HepG2 (cell line): Measurements from ENCODE around the gene TBC1D4. TPM values are rescaled to one million over a fixed set of nuclear protein-coding genes. Genes with fewer than 3 reads are reported as not detected.

Experiments
- ATF7 ChIP-seq, 2 experiments: fragments of 450-650 bp in 1 of 2; sonication (generic) in 1 of 2; formaldehyde crosslinking in 1 of 2; IDR thresholded peaks; 2 replicates each; pipeline versions ENCODE4 v1.4.0 to v1.6.1; 2016 to 2020; ENCODE audit warnings: antibody characterized with exemption in 1 of 2, mild to moderate bottlenecking in 1 of 2, missing genetic modification reagents in 1 of 2
- FOXP1 ChIP-seq, 2 experiments: fragments of 450-650 bp in 1 of 2; IDR thresholded peaks; 2 replicates each; pipeline ENCODE4 v1.6.1; 2017 to 2018; ENCODE audit warnings: antibody characterized with exemption in 1 of 2
- HES4 ChIP-seq: sonication (generic); formaldehyde crosslinking; IDR thresholded peaks from 2 replicates; pipeline ENCODE4 v1.9.0; 2021; ENCODE audit warnings: mild to moderate bottlenecking, missing genetic modification reagents, borderline replicate concordance
- KAT8 ChIP-seq: IDR thresholded peaks from 2 replicates; pipeline ENCODE4 v1.6.1; 2016; ENCODE audit warnings: missing genetic modification reagents, missing compliant biosample characterization
- KDM1A ChIP-seq: IDR thresholded peaks from 2 replicates; pipeline ENCODE4 v1.6.1; 2016; ENCODE audit warnings: missing compliant biosample characterization
- MED1 ChIP-seq: sonication (generic); formaldehyde crosslinking; IDR thresholded peaks from 2 replicates; pipeline ENCODE4 v1.4.0; 2020; ENCODE audit warnings: missing genetic modification reagents
- NCOA2 ChIP-seq: sonication (generic); formaldehyde crosslinking; IDR thresholded peaks from 2 replicates; pipeline ENCODE4 v1.8.0; 2022; ENCODE audit warnings: inconsistent platforms
- SAP130 ChIP-seq: IDR thresholded peaks from 2 replicates; pipeline ENCODE4 v1.6.1; 2016; ENCODE audit warnings: low read depth
- SNAI1 ChIP-seq: sonication (generic); formaldehyde crosslinking; IDR thresholded peaks from 2 replicates; pipeline ENCODE4 v1.5.0; 2020; ENCODE audit warnings: mild to moderate bottlenecking, missing genetic modification reagents, borderline replicate concordance
- SOX13 ChIP-seq, 3 experiments: fragments of 450-650 bp in 1 of 3; sonication (generic) in 1 of 3; formaldehyde crosslinking in 1 of 3; IDR thresholded peaks in 2 of 3; conservative IDR thresholded peaks in 1 of 3; 2 replicates each; pipeline versions ENCODE4 v1.5.0 to v1.6.1; 2016 to 2020; ENCODE audit warnings: antibody characterized with exemption in 1 of 3, mild to moderate bottlenecking in 1 of 3, missing compliant biosample characterization in 1 of 3, missing genetic modification reagents in 1 of 3, moderate library complexity in 1 of 3
- SP5 ChIP-seq: IDR thresholded peaks from 2 replicates; pipeline ENCODE4 v1.6.1; 2016; ENCODE audit warnings: low read depth, borderline replicate concordance
- SRSF1 ChIP-seq: fragments of 200-400 bp; formaldehyde crosslinking; optimal IDR thresholded peaks from 2 replicates; pipeline ENCODE3; 2017; ENCODE audit warnings: mild to moderate bottlenecking, low read depth, low read length, moderate library complexity
- SRSF4 ChIP-seq: fragments of 200-400 bp; formaldehyde crosslinking; IDR thresholded peaks from one replicate; pipeline ENCODE4 v1.6.1; 2018; ENCODE audit warnings: mild to moderate bottlenecking, low read depth, low read length, moderate library complexity; ENCODE audit not compliant: poor library complexity, severe bottlenecking
- SYNCRIP ChIP-seq: fragments of 200-400 bp; formaldehyde crosslinking; IDR thresholded peaks from 2 replicates; pipeline ENCODE4 v1.6.1; 2018; ENCODE audit warnings: mild to moderate bottlenecking, low read depth, low read length; ENCODE audit not compliant: insufficient read depth
- TFDP2 ChIP-seq: sonication (generic); formaldehyde crosslinking; IDR thresholded peaks from 2 replicates; pipeline ENCODE4 v1.4.0; 2020; ENCODE audit warnings: missing genetic modification reagents
- ZBTB25 ChIP-seq: IDR thresholded peaks from 2 replicates; pipeline ENCODE4 v1.6.1; 2018; ENCODE audit warnings: missing genetic modification reagents
- ZFX ChIP-seq: sonication (generic); formaldehyde crosslinking; IDR thresholded peaks from 2 replicates; pipeline ENCODE4 v1.4.0; 2020; ENCODE audit warnings: mild to moderate bottlenecking, low read depth, missing genetic modification reagents, moderate library complexity
- ZNF230 ChIP-seq: sonication (generic); formaldehyde crosslinking; IDR thresholded peaks from 2 replicates; pipeline ENCODE4 v1.4.0; 2020; ENCODE audit warnings: mild to moderate bottlenecking, missing genetic modification reagents
- ZNF24 ChIP-seq: fragments of 450-650 bp; IDR thresholded peaks from 2 replicates; pipeline ENCODE4 v1.6.1; 2017; ENCODE audit warnings: antibody characterized with exemption, mild to moderate bottlenecking
- ZNF614 ChIP-seq: IDR thresholded peaks from 2 replicates; pipeline ENCODE4 v1.6.1; 2018; ENCODE audit warnings: missing biosample characterization, missing genetic modification reagents, inconsistent platforms, borderline replicate concordance
- ZNF660 ChIP-seq: sonication (generic); formaldehyde crosslinking; IDR thresholded peaks from 2 replicates; pipeline ENCODE4 v1.5.1; 2020; ENCODE audit warnings: mild to moderate bottlenecking, low read depth, missing genetic modification reagents, borderline replicate concordance
- polyA plus RNA-seq, 8 experiments: library from polyadenylated mRNA; depleted of rRNA in 3 of 8; stranded (reverse) in 7 of 8; unstranded in 1 of 8; fragments of >200 nt; fragmentation: Illumina TruSeq in 4 of 8; extraction: Trizol in 4 of 8; gene quantifications; 2 replicates each; pipeline versions ENCODE4 v1.2.1 to v1.2.3, GENCODE V29; 2011 to 2016; ENCODE audit warnings: low read depth in 4 of 8, missing spikeins in 1 of 8, mixed read lengths in 1 of 8; ENCODE audit not compliant: insufficient read depth in 1 of 8
- total RNA-seq, 5 experiments: library from RNA; depleted of rRNA; stranded (reverse); fragments of >200 nt; fragmentation: Illumina TruSeq; extraction: Trizol; gene quantifications; 2 replicates each; pipeline ENCODE4 v1.2.3, GENCODE V29; 2016; ENCODE audit warnings: low read depth in 1 of 5
- TF ChIP-seq, protein P1 (sequence below): sonication (generic); formaldehyde crosslinking; IDR thresholded peaks from 2 replicates; pipeline ENCODE4 v1.5.1; 2020; ENCODE audit warnings: missing genetic modification reagents, mild to moderate bottlenecking, borderline replicate concordance
- TF ChIP-seq, protein P2 (sequence below): sonication (generic); formaldehyde crosslinking; IDR thresholded peaks from 2 replicates; pipeline ENCODE4 v1.4.0; 2020; ENCODE audit warnings: missing genetic modification reagents

Gene TBC1D4
- total and polyA plus RNA-seq, 2 of the 13 experiments (the other 11 are each of a cell fraction or from before 2014, with no cell fraction given), result 35.9 to 64.4 TPM

DNA sequence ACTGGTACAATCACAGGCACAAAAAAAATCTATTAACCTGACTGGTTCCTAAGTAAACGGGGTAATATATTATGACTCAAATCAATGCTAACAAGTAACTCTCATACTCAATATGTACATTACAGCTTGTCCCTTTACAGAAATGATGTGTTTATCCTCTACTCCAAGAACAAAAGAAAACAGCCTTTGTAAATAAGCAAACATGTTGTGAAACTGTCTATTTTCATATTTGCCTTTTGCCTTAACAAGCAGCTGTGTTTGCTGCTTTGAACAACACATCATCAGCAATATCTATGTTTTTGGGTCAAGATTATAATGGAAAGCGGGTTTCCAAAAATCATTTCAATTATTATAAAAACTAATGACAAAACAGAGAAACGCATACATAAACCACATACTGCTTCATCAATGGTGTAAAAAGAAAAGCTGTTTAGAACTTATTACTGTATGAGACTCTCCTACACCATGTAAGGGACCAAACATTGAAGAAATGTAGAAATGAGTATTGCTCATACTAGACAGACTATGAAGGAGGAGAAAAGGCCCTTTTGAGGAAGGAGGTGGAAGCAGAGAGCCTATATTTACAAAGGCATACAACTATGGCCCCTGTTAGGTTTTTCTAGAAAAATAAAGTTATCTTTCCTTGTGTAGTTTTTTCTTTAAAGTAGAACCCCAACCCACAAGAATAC lies 14.8 kb downstream of the TBC1D4 start (continued):
- TF ChIP-seq NCOA2 (CRISPR knock-in tag), result peak; percentile 59; the same call in 1 of the 2 replicates
- no peak for TF ChIP-seq ZNF24
- no peak for TF ChIP-seq SYNCRIP
- TF ChIP-seq HES4, result no peak
- TF ChIP-seq SAP130 (CRISPR knock-in tag), result peak; percentile 66
- TF ChIP-seq SRSF1, result no peak
- TF ChIP-seq ZNF230 (CRISPR knock-in tag), result no peak
- TF ChIP-seq ZNF660 (CRISPR knock-in tag), result no peak
- TF ChIP-seq, protein P1, sequence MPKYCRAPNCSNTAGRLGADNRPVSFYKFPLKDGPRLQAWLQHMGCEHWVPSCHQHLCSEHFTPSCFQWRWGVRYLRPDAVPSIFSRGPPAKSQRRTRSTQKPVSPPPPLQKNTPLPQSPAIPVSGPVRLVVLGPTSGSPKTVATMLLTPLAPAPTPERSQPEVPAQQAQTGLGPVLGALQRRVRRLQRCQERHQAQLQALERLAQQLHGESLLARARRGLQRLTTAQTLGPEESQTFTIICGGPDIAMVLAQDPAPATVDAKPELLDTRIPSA (CRISPR knock-in tag), result no peak
- TF ChIP-seq KDM1A (CRISPR knock-in tag), result no peak
- TF ChIP-seq ZFX (CRISPR knock-in tag), result no peak
- no peak for TF ChIP-seq SRSF4
- TF ChIP-seq KAT8 (CRISPR knock-in tag), result peak; percentile 21; the same call in 1 of the 2 replicates
- TF ChIP-seq, protein P2, sequence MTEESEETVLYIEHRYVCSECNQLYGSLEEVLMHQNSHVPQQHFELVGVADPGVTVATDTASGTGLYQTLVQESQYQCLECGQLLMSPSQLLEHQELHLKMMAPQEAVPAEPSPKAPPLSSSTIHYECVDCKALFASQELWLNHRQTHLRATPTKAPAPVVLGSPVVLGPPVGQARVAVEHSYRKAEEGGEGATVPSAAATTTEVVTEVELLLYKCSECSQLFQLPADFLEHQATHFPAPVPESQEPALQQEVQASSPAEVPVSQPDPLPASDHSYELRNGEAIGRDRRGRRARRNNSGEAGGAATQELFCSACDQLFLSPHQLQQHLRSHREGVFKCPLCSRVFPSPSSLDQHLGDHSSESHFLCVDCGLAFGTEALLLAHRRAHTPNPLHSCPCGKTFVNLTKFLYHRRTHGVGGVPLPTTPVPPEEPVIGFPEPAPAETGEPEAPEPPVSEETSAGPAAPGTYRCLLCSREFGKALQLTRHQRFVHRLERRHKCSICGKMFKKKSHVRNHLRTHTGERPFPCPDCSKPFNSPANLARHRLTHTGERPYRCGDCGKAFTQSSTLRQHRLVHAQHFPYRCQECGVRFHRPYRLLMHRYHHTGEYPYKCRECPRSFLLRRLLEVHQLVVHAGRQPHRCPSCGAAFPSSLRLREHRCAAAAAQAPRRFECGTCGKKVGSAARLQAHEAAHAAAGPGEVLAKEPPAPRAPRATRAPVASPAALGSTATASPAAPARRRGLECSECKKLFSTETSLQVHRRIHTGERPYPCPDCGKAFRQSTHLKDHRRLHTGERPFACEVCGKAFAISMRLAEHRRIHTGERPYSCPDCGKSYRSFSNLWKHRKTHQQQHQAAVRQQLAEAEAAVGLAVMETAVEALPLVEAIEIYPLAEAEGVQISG (CRISPR knock-in tag), result no peak
- peak; percentile 96 for TF ChIP-seq FOXP1 (IDR thresholded peaks at IDR 0.05)
- TF ChIP-seq FOXP1 (CRISPR knock-in tag; IDR thresholded peaks at IDR 0.05), result peak; percentile 99
- TF ChIP-seq SNAI1 (CRISPR knock-in tag), result no peak
- TF ChIP-seq ZBTB25 (CRISPR knock-in tag), result 0 out of 2 replicates have a peak, but pooled peaks have one; percentile 40
- TF ChIP-seq MED1 (CRISPR knock-in tag), result 0 out of 2 replicates have a peak, but pooled peaks have one; percentile 12
- TF ChIP-seq SOX13 (IDR thresholded peaks at IDR 0.05), result no peak
- peak in 1 of 2 experiments; percentile 90; a peak in 2 of 4 replicates for TF ChIP-seq SOX13 (CRISPR knock-in tag; conservative IDR thresholded peaks at IDR 0.05 in 1 of 2, IDR thresholded peaks at IDR 0.05 in 1 of 2)
- TF ChIP-seq SP5 (CRISPR knock-in tag), result no peak
- no peak for TF ChIP-seq ATF7 (IDR thresholded peaks at IDR 0.05)
- no peak for TF ChIP-seq ATF7 (CRISPR knock-in tag; IDR thresholded peaks at IDR 0.05)
- no peak for TF ChIP-seq TFDP2
- peak; percentile 21; the same call in 1 of the 2 replicates for TF ChIP-seq ZNF614
